Cardiac muscle cell (in vitro differentiated cells and primary cell): ENCODE results near the gene ITGB3BP. TPM values are rescaled to one million over a fixed set of nuclear protein-coding genes. Genes with fewer than 3 reads are reported as not detected.

ENCODE experiments used
- DNase-seq, 2 donors: peaks; one replicate each; pipeline versions ENCODE4 v3.0.0 to v3.0.0-alpha.2; 2010 to 2017; ENCODE audit warnings: low read depth in 1 of 2, low spot score in 1 of 2
- H3K27ac ChIP-seq: fragments of 200-600 bp; sonication (generic); 2 replicates; pipeline ENCODE4 v1.5.1; 2016
- H3K27me3 ChIP-seq: fragments of 200-600 bp; sonication (generic); 2 replicates; pipeline ENCODE4 v1.6.0; 2016; ENCODE audit warnings: control low read depth
- H3K36me3 ChIP-seq: fragments of 200-600 bp; sonication (generic); 2 replicates; pipeline ENCODE4 v1.5.1; 2016; ENCODE audit warnings: control low read depth
- H3K4me1 ChIP-seq: fragments of 200-600 bp; sonication (generic); 2 replicates; pipeline ENCODE4 v1.8.1; 2017; ENCODE audit warnings: low read depth, mild to moderate bottlenecking, mixed run types
- H3K4me3 ChIP-seq: fragments of 200-600 bp; sonication (generic); 2 replicates; pipeline ENCODE4 v1.5.1; 2016; ENCODE audit warnings: mild to moderate bottlenecking
- H3K9me3 ChIP-seq: fragments of 200-600 bp; sonication (generic); 2 replicates; pipeline ENCODE4 v1.5.1; 2017; ENCODE audit warnings: low read depth, mild to moderate bottlenecking, control low read depth
- CTCF ChIP-seq: IDR thresholded peaks from 2 replicates; pipeline ENCODE4 v1.5.1; 2012; ENCODE audit warnings: low read depth, mild to moderate bottlenecking, low read length
- polyA plus RNA-seq: library from polyadenylated mRNA; unstranded; fragments of >200 nt; fragmentation: Nextera tagmentation; extraction: Ambion mirVana; gene quantifications from 2 replicates; pipeline ENCODE4 v1.2.1, GENCODE V29; 2016
- total RNA-seq: library from RNA; depleted of rRNA; stranded (reverse); fragments of >200 nt; gene quantifications from 2 replicates; pipeline ENCODE4 v1.2.3, GENCODE V29; 2016

Gene ITGB3BP
- total and polyA plus RNA-seq, 2 experiments from 2014 or later: 5.1 to 21.0 TPM

GRCh38 chr1:63557365-63557987, 34.5 kb upstream of the ITGB3BP start:
- H3K36me3 ChIP-seq: peaks cover 1% of the 10 kb centered on the region
- DNase-seq: peak; percentile 59 to 63

GRCh38 chr1:63555480-63555879, 32.5 kb upstream of the ITGB3BP start:
- H3K27ac ChIP-seq: no peak overlapping the region
- H3K4me3 ChIP-seq: no peak overlapping the region
- H3K36me3 ChIP-seq: peaks cover 5% of the 10 kb centered on the region
- H3K9me3 ChIP-seq: no peaks in the 10 kb centered on the region
- H3K4me1 ChIP-seq: no peaks in the 10 kb centered on the region
- no peak for TF ChIP-seq CTCF
- H3K27me3 ChIP-seq: no peaks in the 10 kb centered on the region
- no peak for DNase-seq

More at GRCh38 chr1:63557365-63557987, 34.5 kb upstream of the ITGB3BP start:
- Histone ChIP-seq H3K9me3 (no peaks in the 10 kb centered on the region), H3K27ac (no peak overlapping the region), H3K4me3 (no peak overlapping the region), H3K27me3 (no peaks in the 10 kb centered on the region), H3K4me1 (no peaks in the 10 kb centered on the region)
- peak; percentile 72 for TF ChIP-seq CTCF

- Histone ChIP-seq H3K4me1 (no peaks in the 10 kb centered on the region), H3K36me3 (peaks cover 8% of the 10 kb centered on the region), H3K4me3 (no peak overlapping the region), H3K27ac (no peak overlapping the region), H3K27me3 (no peaks in the 10 kb centered on the region), H3K9me3 (no peaks in the 10 kb centered on the region)
- DNase-seq: no peak
- no peak for TF ChIP-seq CTCF
These were observed 25.9 kb upstream of the ITGB3BP start for GRCh38 chr1:63548877-63549276.

- H3K4me3 ChIP-seq: no peak overlapping the region
- no peaks in the 10 kb centered on the region for H3K27me3 ChIP-seq
- H3K36me3 ChIP-seq: peaks cover 8% of the 10 kb centered on the region
- H3K27ac ChIP-seq: no peak overlapping the region
- no peaks in the 10 kb centered on the region for H3K9me3 ChIP-seq
- TF ChIP-seq CTCF: no peak
- H3K4me1 ChIP-seq: no peaks in the 10 kb centered on the region
- no peak for DNase-seq
These were observed 25.3 kb upstream of the ITGB3BP start for GRCh38 chr1:63548303-63548702.

GRCh38 chr1:63547621-63548294, 24.7 kb upstream of the ITGB3BP start:
- H3K4me3 ChIP-seq: no peak overlapping the region
- H3K9me3 ChIP-seq: no peaks in the 10 kb centered on the region
- no peaks in the 10 kb centered on the region for H3K4me1 ChIP-seq
- DNase-seq: peak in 1 of 2 donors; percentile 9
- H3K36me3 ChIP-seq: peaks cover 8% of the 10 kb centered on the region
- H3K27ac ChIP-seq: no peak overlapping the region
- no peak for TF ChIP-seq CTCF
- no peaks in the 10 kb centered on the region for H3K27me3 ChIP-seq
